Measurements from ENCODE around the gene TMCC3. TPM values are rescaled to one million over a fixed set of nuclear protein-coding genes. Genes with fewer than 3 reads are reported as not detected.
"Not testable (repeated sequence)": the region's sequence is repeated elsewhere in the genome, so short reads cannot be mapped to it uniquely, and the experiment has no call there.

The TMCC3 gene
- total RNA-seq, 4 donors from 2014 or later, result 11.2 to 18.1 (median 16.4) TPM

GRCh38 chr12:94555687-94556086, 94.7 kb downstream of the TMCC3 start:
- Histone ChIP-seq H3K4me1 (peaks cover 5% of the 10 kb centered on the region), H3K36me3 (no peaks in the 10 kb centered on the region), H3K4me3 (no peak overlapping the region), H3K27ac (no peak overlapping the region), H3K9me3 (no peaks in the 10 kb centered on the region), H3K27me3 (no peaks in the 10 kb centered on the region)
- DNase-seq (ENCODE audit: low spot score in 2 of 2), result no peak
- TF ChIP-seq POLR2AphosphoS5 (IDR thresholded peaks at IDR 0.05) (no peak), CTCF (IDR thresholded peaks at IDR 0.05) (no peak), EP300 (IDR thresholded peaks at IDR 0.05) (no peak), POLR2A (IDR thresholded peaks at IDR 0.05) (no peak)
- WGBS, result 97% methylated on average over 3 of the region's 3 CpGs

DNA sequence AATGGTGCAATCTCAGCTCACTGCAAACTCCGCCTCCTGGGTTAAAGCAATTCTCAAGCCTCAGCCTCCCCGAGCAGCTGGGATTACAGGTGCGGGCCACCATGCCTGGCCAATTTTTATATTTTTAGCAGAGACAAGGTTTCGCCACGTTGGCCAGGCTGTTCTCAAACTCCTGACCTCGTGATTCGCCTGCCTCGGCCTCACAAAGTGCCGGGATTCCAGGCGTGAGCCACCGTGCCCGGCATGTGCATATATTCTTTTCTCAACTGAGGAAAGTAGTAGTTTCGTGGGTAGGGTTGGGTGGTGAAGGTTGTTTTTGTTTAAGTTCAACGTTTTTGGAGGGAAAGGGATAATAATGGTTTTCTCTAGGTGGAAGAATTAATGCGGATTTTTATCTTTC, 96.5 kb downstream of the TMCC3 start:
- TF ChIP-seq POLR2A (IDR thresholded peaks at IDR 0.05), result no peak
- TF ChIP-seq EP300 (IDR thresholded peaks at IDR 0.05), result no peak
- no peak for TF ChIP-seq CTCF (IDR thresholded peaks at IDR 0.05)
- TF ChIP-seq POLR2AphosphoS5 (IDR thresholded peaks at IDR 0.05), result no peak
- H3K36me3 ChIP-seq, result no peaks in the 10 kb centered on the region
- no peaks in the 10 kb centered on the region for H3K4me1 ChIP-seq
- no peaks in the 10 kb centered on the region for H3K9me3 ChIP-seq
- no peak overlapping the region for H3K4me3 ChIP-seq
- no peak for DNase-seq (ENCODE audit: low spot score in 2 of 2)
- no peak overlapping the region for H3K27ac ChIP-seq
- H3K27me3 ChIP-seq, result no peaks in the 10 kb centered on the region
- WGBS, result 91% methylated on average over 15 of the region's 15 CpGs

DNA sequence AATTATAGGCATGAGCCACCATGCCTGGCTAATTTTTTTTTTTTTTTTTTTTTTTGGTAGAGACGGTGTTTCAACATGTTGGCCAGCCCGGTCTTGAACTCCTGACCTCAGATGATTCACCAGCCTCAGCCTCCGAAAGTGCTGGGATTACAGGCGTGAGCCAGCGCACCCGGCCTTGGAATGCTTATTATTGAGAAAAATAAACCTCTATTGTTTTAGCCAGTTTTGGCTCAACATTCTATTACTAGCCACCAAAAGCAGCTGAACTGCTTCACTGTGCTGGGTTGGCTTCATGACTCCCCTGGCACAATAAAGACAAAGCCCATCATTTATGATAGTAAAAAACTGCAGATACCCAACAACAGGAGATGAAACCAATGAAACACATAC, 97.2 kb downstream of the TMCC3 start:
- no peaks in the 10 kb centered on the region for H3K27me3 ChIP-seq
- TF ChIP-seq POLR2A (IDR thresholded peaks at IDR 0.05), result no peak
- TF ChIP-seq EP300 (IDR thresholded peaks at IDR 0.05), result no peak
- TF ChIP-seq CTCF (IDR thresholded peaks at IDR 0.05), result no peak
- no peak for TF ChIP-seq POLR2AphosphoS5 (IDR thresholded peaks at IDR 0.05)
- no peak overlapping the region for H3K4me3 ChIP-seq
- H3K27ac ChIP-seq, result no peak overlapping the region
- no peaks in the 10 kb centered on the region for H3K36me3 ChIP-seq
- no peak for DNase-seq (ENCODE audit: low spot score in 2 of 2)
- H3K4me1 ChIP-seq, result no peaks in the 10 kb centered on the region
- WGBS, result 28% methylated on average over 6 of the region's 6 CpGs
- H3K9me3 ChIP-seq, result no peaks in the 10 kb centered on the region

DNA sequence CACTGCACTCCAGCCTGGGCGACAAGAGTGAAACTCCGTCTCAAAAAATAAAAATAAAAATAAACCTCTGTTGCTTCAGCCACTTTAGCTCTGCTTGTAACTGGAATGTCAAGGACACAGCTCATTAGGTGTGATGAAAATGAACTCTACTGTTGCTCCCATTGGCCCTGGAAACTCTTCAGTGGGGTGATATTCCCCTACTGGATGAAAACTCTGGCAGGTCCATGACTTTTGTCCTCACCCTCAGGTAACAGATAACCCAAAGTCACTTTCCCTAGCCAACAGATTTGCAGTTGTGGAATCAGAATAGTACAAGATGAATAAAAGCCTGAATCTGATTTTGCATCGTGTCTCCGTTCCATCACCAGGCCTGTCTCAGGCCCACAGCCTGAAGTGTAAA, 98.5 kb downstream of the TMCC3 start:
- Histone ChIP-seq H3K27ac (no peak overlapping the region), H3K27me3 (no peaks in the 10 kb centered on the region), H3K9me3 (no peaks in the 10 kb centered on the region), H3K4me1 (no peaks in the 10 kb centered on the region), H3K36me3 (no peaks in the 10 kb centered on the region), H3K4me3 (no peak overlapping the region)
- no peak for DNase-seq (ENCODE audit: low spot score in 2 of 2)
- 49% methylated on average over 3 of the region's 4 CpGs for WGBS
- TF ChIP-seq EP300 (IDR thresholded peaks at IDR 0.05) (no peak), POLR2AphosphoS5 (IDR thresholded peaks at IDR 0.05) (no peak), POLR2A (IDR thresholded peaks at IDR 0.05) (no peak), CTCF (IDR thresholded peaks at IDR 0.05) (no peak)

DNA sequence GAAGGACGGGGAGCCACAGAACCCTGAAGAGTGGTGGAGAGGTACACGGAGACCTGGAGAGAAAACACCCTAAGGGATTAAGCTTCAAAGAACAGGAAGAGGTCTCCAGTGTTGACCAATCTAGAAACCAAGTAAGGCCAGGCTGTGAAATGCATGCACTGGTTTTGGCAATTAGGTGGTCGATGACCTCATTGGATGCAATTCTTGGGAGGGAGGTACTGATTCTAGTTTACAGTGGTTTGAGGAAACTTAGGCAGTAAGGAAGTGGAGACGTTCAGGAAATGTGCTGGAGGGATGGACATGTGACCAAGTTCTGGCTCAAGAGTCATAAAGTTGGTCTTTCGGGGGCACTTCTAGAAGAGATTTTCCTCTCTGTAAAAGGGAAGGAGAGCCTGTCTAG, 99.4 kb downstream of the TMCC3 start:
- no peaks in the 10 kb centered on the region for H3K36me3 ChIP-seq
- WGBS, result 73% methylated on average over 5 of the region's 5 CpGs
- H3K27me3 ChIP-seq, result no peaks in the 10 kb centered on the region
- no peak for TF ChIP-seq EP300 (IDR thresholded peaks at IDR 0.05)
- TF ChIP-seq POLR2A (IDR thresholded peaks at IDR 0.05), result no peak
- no peak for TF ChIP-seq POLR2AphosphoS5 (IDR thresholded peaks at IDR 0.05)
- no peak for TF ChIP-seq CTCF (IDR thresholded peaks at IDR 0.05)
- DNase-seq (ENCODE audit: low spot score in 2 of 2), result no peak
- no peak overlapping the region for H3K4me3 ChIP-seq
- no peaks in the 10 kb centered on the region for H3K9me3 ChIP-seq
- H3K4me1 ChIP-seq, result no peaks in the 10 kb centered on the region
- no peak overlapping the region for H3K27ac ChIP-seq

DNA sequence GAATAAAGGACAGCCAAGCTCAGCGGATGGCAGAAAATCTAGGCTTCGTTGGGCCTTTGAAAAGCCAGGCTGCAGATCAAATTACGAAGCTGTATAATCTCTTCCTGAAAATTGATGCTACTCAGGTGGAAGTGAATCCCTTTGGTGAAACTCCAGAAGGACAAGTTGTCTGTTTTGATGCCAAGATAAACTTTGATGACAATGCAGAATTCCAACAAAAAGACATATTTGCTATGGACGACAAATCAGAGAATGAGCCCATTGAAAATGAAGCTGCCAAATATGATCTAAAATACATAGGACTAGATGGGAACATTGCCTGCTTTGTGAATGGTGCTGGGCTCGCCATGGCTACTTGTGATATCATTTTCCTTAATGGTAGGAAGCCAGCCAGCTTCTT, 101.5 kb downstream of the TMCC3 start:
- not testable (repeated sequence) for H3K4me3 ChIP-seq; H3K9me3 ChIP-seq; H3K36me3 ChIP-seq; H3K4me1 ChIP-seq; H3K27me3 ChIP-seq; H3K27ac ChIP-seq; DNase-seq (ENCODE audit: low spot score in 2 of 2)
- WGBS, result 81% methylated on average over 5 of the region's 5 CpGs

Measured in suprapubic skin (tissue), 4 donors.